Mesothelial cell of epicardium (in vitro differentiated cells): ENCODE measurements around the gene RMDN3. TPM values are rescaled to one million over a fixed set of nuclear protein-coding genes. Genes with fewer than 3 reads are reported as not detected.

ENCODE experiments used
- DNase-seq, 2 experiments: peaks; one replicate each; pipeline ENCODE4 v3.0.0; 2021; ENCODE audit warnings: low spot score in 2 of 2; ENCODE audit not compliant: unreplicated experiment in 2 of 2
- H3K27ac Mint-ChIP-seq: 2 replicates; pipeline ENCODE4 v1.8.0; 2021; ENCODE audit warnings: mixed read lengths
- H3K27me3 Mint-ChIP-seq: 2 replicates; pipeline ENCODE4 v1.8.0; 2021; ENCODE audit warnings: low read depth, mixed read lengths
- H3K36me3 Mint-ChIP-seq: 2 replicates; pipeline ENCODE4 v1.8.0; 2021; ENCODE audit warnings: mixed read lengths
- H3K4me1 Mint-ChIP-seq: 2 replicates; pipeline ENCODE4 v1.8.0; 2021; ENCODE audit warnings: mixed read lengths
- H3K4me3 Mint-ChIP-seq: 2 replicates; pipeline ENCODE4 v1.8.0; 2021; ENCODE audit warnings: mild to moderate bottlenecking, moderate library complexity, mixed read lengths
- H3K9me3 Mint-ChIP-seq: 2 replicates; pipeline ENCODE4 v1.8.0; 2021; ENCODE audit warnings: mixed read lengths
- CTCF ChIP-seq: fragments of 200-600 bp; sonication (generic); IDR thresholded peaks from one replicate; pipeline ENCODE4 v1.5.0; 2021; ENCODE audit warnings: antibody characterized with exemption; ENCODE audit not compliant: unreplicated experiment
- total RNA-seq: library from RNA; stranded (reverse); gene quantifications from 3 replicates; pipeline ENCODE4 v1.2.1, GENCODE V29; 2021

Gene RMDN3
- total RNA-seq, 1 donor from 2014 or later: 29.3 TPM

- no peak for TF ChIP-seq CTCF
- H3K36me3 Mint-ChIP-seq: peaks cover 12% of the 10 kb centered on the region
- H3K27ac Mint-ChIP-seq: peak overlapping the region; percentile 77
- DNase-seq: no peak
- H3K4me1 Mint-ChIP-seq: peaks cover 41% of the 10 kb centered on the region
- H3K27me3 Mint-ChIP-seq: no peaks in the 10 kb centered on the region
- H3K9me3 Mint-ChIP-seq: no peaks in the 10 kb centered on the region
- H3K4me3 Mint-ChIP-seq: no peak overlapping the region
Measured at GRCh38 chr15:40789119-40789518, 34.1 kb upstream of the RMDN3 start.

- TF ChIP-seq CTCF: no peak
- Mint-ChIP-seq H3K27me3 (no peaks in the 10 kb centered on the region), H3K27ac (peak overlapping the region; percentile 92), H3K4me3 (no peak overlapping the region), H3K9me3 (no peaks in the 10 kb centered on the region), H3K36me3 (peaks cover 5% of the 10 kb centered on the region), H3K4me1 (peaks cover 41% of the 10 kb centered on the region)
- no peak for DNase-seq
Measured at GRCh38 chr15:40787991-40788390, 32.9 kb upstream of the RMDN3 start.

DNA sequence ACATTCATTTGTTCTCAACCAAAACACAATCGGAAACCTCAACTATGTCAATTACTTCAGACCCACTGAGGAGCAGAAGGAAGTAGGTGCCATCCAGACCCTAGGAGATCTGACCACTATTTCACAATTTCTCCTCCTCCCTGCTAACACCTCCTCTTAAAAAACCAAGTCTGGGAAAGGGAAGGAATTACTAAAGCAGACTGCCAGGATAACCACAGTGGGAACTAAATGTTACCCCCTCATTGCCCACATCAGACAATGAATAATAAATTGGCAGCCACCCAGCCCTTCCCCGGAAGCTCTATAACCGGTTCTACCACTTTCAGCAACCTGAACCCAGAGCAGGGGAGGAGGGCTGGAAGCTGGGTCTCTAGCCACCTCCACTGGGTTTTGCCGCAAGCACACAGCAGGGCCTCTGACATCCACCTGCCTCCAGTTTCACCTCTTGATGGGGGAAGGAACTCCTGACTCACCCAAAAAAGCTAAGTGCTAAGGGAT is 32.3 kb upstream of the RMDN3 start:
- no peaks in the 10 kb centered on the region for H3K9me3 Mint-ChIP-seq
- H3K27me3 Mint-ChIP-seq: no peaks in the 10 kb centered on the region
- peaks cover 41% of the 10 kb centered on the region for H3K4me1 Mint-ChIP-seq
- H3K36me3 Mint-ChIP-seq: peaks cover 5% of the 10 kb centered on the region
- peak in 1 of 2 experiments; percentile 68 for DNase-seq
- no peak for TF ChIP-seq CTCF
- H3K4me3 Mint-ChIP-seq: no peak overlapping the region
- peak overlapping the region; percentile 92 for H3K27ac Mint-ChIP-seq

DNA sequence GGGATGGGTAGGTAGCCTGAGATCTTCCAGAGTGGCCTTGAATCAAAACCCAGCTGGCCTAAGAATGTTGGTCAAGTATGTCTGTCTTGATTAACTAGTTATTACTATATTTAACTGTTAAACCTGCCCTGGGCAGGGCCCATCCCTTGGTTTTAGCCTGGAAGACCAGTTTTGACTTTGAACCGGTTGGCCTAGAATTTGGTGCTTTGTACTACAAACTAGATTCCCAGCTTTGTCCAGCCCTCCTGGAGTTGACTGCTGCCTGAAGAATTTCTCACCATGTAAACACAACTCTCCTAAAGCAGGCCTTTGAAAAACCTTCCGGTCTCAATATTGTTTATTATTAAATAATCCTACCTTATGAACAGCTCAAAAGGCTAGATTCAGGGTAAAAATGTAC is 30.8 kb upstream of the RMDN3 start:
- DNase-seq: no peak
- H3K4me1 Mint-ChIP-seq: peaks cover 41% of the 10 kb centered on the region
- TF ChIP-seq CTCF: no peak
- no peak overlapping the region for H3K4me3 Mint-ChIP-seq
- H3K9me3 Mint-ChIP-seq: no peaks in the 10 kb centered on the region
- no peaks in the 10 kb centered on the region for H3K36me3 Mint-ChIP-seq
- H3K27me3 Mint-ChIP-seq: no peaks in the 10 kb centered on the region
- peak overlapping the region; percentile 77 for H3K27ac Mint-ChIP-seq

GRCh38 chr15:40785164-40785563 is 30.1 kb upstream of the RMDN3 start:
- no peaks in the 10 kb centered on the region for H3K27me3 Mint-ChIP-seq
- TF ChIP-seq CTCF: no peak
- H3K36me3 Mint-ChIP-seq: peaks cover 2% of the 10 kb centered on the region
- no peak overlapping the region for H3K4me3 Mint-ChIP-seq
- no peaks in the 10 kb centered on the region for H3K9me3 Mint-ChIP-seq
- H3K4me1 Mint-ChIP-seq: peaks cover 41% of the 10 kb centered on the region
- DNase-seq: no peak
- H3K27ac Mint-ChIP-seq: peak overlapping the region; percentile 77

DNA sequence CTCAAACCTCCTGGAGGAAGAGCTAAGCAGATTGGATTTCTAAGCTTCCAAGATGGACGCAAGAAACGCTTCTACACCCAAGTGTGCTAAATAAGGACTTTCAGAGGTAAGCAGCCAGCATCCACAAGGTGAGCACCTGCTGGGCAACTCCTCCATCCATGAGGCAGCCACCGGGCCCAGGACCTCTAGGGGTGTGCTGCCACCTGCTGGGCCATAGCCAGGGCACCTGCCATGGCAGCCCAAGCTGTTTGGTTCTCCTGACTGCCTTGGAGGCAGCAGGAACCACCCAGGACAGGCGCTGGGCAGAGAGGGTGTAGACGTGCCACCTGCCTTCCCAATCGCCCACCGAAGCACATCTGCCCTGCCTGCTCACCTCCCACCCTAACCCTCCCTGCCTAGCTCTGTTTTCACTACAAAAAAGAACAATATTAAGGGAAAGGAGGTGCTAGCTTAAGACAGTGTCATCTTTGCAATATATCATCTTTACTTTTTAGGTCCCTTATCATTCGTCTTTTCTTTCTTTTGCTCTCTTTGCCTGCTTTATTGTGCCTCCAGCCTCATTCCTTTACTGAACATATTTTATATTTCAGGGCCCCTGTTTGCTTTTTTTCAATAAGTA is 27.7 kb upstream of the RMDN3 start:
- H3K27ac Mint-ChIP-seq: no peak overlapping the region
- DNase-seq: peak in 1 of 2 experiments; percentile 72
- TF ChIP-seq CTCF: no peak
- no peaks in the 10 kb centered on the region for H3K9me3 Mint-ChIP-seq
- H3K4me3 Mint-ChIP-seq: no peak overlapping the region
- peaks cover 27% of the 10 kb centered on the region for H3K4me1 Mint-ChIP-seq
- H3K36me3 Mint-ChIP-seq: peaks cover 2% of the 10 kb centered on the region
- H3K27me3 Mint-ChIP-seq: no peaks in the 10 kb centered on the region
